22Rv1 (cell line): ENCODE results near the gene ZNF574.

Source experiments
- CTCF ChIP-seq: fragments of 450-650 bp; IDR thresholded peaks from 2 replicates; pipeline ENCODE4 v1.5.1; 2017; ENCODE audit warnings: mild to moderate bottlenecking
- ZFX ChIP-seq: fragments of 450-650 bp; IDR thresholded peaks from 2 replicates; pipeline ENCODE4 v1.6.1; 2017; ENCODE audit warnings: antibody characterized with exemption, borderline replicate concordance

- TF ChIP-seq CTCF (no peak), ZFX (no peak)
These were observed 26.9 kb downstream of the ZNF574 start for GRCh38 chr19:42102877-42103276.
